COLO829 (cell line): Measurements from ENCODE around the gene TMC2.
A peak's percentile ranks its signal among the peaks of the same experiment; 100 is the strongest.
"Not testable (repeated sequence)": the region's sequence is repeated elsewhere in the genome, so short reads cannot be mapped to it uniquely, and the experiment has no call there.

Experiments used
- DNase-seq: peaks from one replicate; pipeline ENCODE4 v3.0.0; 2012; ENCODE audit warnings: low spot score

TMC2 gene

GRCh38 chr20:2536560-2536986 lies at the start of gene TMC2:
Gene TMC2 (plus strand): TSS chr20:2536573. CDS start chr20:2536622, 49 bp downstream.
- no peak for DNase-seq

GRCh38 chr20:2502808-2503384 lies 33.5 kb upstream of the TMC2 start:
- DNase-seq, result not testable (repeated sequence)

- DNase-seq, result not testable (repeated sequence)
Observed at GRCh38 chr20:2504803-2505202, 31.6 kb upstream of the TMC2 start.

GRCh38 chr20:2506426-2506825 lies 29.9 kb upstream of the TMC2 start:
- not testable (repeated sequence) for DNase-seq

GRCh38 chr20:2507464-2507863 lies 28.9 kb upstream of the TMC2 start:
- DNase-seq, result no peak

- no peak for DNase-seq
Observed at GRCh38 chr20:2507875-2508630, 28.3 kb upstream of the TMC2 start.

- DNase-seq, result peak; percentile 97
Observed at GRCh38 chr20:2508631-2509467, 27.5 kb upstream of the TMC2 start, which contains the start of gene ZNF343. Gene ZNF343 (minus strand): TSS chr20:2508915. CDS start chr20:2493895, 15,020 bp downstream.

GRCh38 chr20:2509468-2509781 lies 26.9 kb upstream of the TMC2 start:
- no peak for DNase-seq

- no peak for DNase-seq
Observed at GRCh38 chr20:2509794-2510193, 26.6 kb upstream of the TMC2 start.

GRCh38 chr20:2515203-2515602 lies 21.2 kb upstream of the TMC2 start:
- no peak for DNase-seq

GRCh38 chr20:2516399-2516798 lies 20.0 kb upstream of the TMC2 start:
- no peak for DNase-seq

- DNase-seq, result no peak
Observed at GRCh38 chr20:2518096-2518495, 18.3 kb upstream of the TMC2 start.

- no peak for DNase-seq
Observed at GRCh38 chr20:2518558-2518957, 17.8 kb upstream of the TMC2 start.

- no peak for DNase-seq
Observed at GRCh38 chr20:2519115-2519809, 17.1 kb upstream of the TMC2 start.

- no peak for DNase-seq
Observed at GRCh38 chr20:2520617-2521016, 15.8 kb upstream of the TMC2 start.

GRCh38 chr20:2521369-2522305 lies 14.7 kb upstream of the TMC2 start:
- no peak for DNase-seq

- DNase-seq, result not testable (repeated sequence)
Observed at GRCh38 chr20:2522826-2523429, 13.4 kb upstream of the TMC2 start.

- DNase-seq, result peak; percentile 68
Observed at GRCh38 chr20:2523919-2524708, 12.3 kb upstream of the TMC2 start.

- no peak for DNase-seq
Observed at GRCh38 chr20:2524709-2525506, 11.5 kb upstream of the TMC2 start.
